ENCODE data around the gene C9orf78.
A peak's percentile ranks its signal among the peaks of the same experiment; 100 is the strongest.

Gene C9orf78

DNA sequence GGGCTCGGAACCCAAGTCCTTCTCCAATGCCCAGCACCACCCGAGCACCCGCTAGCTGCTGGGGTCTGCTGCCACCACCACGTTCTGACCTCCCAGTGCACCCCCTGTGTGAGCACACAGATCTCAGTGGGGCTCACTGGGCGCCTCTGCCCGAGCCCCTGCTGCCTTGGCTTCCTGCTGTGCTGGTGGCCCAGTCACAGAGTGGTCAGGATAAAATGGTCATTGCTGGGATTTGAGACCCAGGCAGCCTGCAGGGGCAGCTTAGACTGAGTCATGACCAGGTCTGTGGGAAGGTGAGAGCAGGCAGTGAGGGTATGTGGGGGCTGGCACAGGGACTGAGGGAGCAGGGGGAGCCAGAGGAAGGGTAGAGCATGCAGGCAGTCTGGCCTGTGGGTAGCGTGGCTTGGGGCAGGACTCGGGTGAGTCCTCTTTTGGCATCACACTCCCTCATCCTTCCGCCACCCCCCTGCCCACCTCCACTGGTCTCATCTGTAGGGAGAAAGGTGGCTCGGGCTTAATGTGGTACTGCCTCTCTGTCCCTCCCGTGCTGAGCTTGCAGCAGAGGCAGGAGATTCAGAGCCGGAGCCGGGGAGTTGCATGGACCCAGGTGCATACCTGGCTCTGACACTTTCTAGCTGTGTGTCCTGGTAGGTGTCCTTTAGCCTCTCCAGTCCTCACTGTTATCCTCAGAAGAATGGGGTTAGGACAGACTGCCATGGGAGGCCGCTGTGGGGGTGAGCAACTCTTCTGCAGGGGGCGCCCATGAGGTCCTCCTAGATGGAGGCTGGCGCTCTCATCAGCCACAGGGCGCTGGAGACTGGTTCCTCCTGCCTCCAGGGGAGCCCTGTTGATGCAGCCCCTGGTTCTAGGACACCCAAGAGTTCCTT lies 32.3 kb upstream of the C9orf78 start:
- peak; percentile 55 for DNase-seq

DNA sequence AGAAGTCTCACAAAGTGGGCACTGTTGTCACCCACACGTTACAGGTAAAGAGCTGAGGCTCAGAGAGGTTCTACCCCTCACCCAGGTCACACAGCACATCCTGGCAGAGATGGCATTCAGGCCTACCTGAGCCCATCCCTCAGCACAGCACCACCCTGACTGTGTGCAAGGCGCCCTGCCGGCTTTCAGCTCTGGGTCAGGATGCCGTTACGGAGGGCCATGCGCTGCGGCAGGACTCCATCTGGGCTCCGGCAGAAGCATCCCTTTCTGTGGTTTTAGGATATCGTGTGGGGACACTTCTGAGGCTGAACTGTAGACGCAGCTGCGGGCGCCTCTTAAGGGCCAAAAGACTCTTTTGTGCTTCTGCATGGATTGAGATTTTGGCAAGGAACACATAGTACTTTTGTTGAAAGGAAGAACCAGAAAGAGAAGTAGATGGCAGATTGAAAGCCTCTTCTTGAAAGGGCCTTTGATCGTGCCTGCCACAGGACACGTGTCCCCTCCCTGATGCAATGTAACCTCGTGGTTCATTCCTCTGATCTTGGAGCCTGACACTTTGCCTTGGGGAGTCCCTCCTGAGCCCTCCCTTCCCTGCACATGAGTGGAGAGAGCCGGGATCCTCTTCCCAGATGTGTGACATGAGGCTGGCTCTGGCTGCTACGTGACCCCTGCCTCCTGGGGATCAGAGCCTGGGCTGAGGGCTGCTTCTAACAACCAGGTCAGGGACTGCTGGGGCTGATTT lies 31.5 kb upstream of the C9orf78 start:
- DNase-seq = peak; percentile 47

DNA sequence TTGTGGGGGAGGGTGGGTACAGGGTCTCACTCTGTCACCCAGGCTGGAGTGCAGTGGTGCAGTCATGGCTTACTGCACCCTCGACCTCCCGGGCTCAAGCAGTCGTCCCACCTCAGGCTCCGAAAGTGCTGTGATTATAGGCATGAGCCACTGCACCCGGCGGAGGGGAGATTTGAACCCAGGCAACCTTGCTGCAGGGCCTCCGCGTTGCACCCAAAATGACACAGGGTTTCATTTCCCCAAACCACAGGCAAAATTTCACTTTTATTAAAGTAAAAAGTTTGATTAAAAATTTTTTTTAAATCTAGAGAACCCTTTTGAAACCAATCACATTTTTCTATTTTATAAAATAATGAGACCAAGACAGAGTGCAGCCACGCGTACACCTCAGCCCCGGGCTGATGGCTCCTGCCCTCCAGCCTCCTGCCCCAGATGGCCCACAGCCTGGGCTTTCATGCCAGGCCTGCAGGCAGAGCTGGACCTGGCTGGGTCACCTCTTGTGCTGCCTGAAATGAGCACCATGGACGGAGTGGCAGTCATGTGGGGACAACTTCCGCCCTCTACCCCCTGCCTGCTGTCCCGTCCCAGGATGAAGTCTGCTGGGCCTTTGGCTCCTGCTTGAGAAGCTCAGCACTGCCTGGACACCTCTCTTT lies 30.7 kb upstream of the C9orf78 start:
- no peak for DNase-seq

DNA sequence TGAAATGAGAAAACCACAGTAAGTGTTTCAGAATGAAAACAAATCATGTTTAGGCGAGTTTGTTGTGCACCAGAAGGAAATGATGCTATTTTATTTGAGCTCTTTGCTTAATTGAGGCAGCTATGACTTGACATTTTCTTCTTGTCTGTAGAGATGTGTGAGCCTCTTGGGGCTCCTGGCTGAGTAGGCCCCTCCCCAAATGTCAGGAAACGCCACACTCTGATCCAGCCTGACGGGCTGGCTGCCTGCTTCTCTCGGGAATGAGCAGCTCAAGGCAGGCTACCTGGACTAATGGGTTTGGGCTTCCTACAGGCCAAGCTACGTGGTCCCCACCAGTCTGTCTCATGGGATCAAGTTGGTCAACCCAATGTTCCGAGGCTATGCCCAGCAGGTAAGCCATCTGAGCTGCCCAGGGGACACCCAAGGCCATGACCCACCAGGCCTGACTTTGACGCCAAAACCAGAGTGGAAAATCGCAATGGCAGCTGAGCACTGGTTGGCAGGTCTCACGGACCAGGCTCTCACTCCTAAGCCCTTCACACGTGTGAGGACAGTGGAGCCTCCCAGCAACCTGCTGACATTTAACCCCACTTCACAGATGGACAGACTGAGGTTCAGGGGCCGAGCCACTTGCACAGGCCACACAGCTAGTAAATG lies 30.0 kb upstream of the C9orf78 start:
- no peak for DNase-seq

DNA sequence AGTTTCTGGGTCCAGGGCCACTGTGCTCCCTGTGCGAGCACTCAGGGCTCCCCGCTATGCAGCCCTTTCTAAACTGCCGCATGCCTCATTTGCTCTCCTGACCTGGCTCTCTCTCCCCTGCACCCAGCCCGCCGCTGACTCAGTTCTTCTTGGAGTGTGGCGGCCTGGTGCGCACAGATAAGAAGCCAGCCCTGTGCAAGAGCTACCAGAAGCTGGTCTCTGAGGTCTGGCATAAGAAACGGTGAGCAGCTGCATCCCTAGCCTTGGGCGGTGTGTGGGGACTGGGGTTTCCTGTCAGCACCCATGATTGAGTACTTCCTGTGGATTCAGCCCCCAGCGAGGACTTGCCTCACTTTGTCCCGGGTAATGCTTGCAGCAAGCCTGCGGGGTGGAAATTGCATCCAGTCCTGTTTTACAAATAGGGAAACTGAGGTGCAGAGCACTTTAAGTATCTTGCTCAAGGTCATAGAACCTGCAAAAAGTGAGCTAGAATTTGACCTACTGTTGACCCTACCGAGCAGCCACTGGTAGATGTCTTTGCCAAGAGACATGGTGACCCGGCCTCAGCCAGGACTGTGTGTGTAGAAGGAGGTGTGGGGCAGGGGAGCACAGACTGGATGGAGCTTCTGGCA lies 28.1 kb upstream of the C9orf78 start:
- peak; percentile 79 for DNase-seq

DNA sequence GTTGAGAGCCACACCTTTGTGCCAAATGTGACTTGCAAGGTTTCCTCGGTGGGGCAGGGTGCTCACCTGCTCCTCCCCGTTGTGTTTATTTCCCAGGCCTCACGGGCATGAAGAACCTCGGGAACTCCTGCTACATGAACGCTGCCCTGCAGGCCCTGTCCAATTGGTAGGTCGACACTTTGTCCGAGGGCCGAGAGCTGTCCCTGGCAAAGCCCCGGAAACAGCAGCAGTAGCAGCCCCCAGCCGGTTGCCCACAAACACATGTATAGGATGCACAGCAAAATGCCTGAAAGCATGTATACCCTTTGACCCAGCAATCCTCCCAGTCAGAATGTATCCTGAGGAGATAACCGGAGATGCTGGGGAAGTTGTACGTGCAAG lies 26.4 kb upstream of the C9orf78 start:
- DNase-seq = no peak

DNA sequence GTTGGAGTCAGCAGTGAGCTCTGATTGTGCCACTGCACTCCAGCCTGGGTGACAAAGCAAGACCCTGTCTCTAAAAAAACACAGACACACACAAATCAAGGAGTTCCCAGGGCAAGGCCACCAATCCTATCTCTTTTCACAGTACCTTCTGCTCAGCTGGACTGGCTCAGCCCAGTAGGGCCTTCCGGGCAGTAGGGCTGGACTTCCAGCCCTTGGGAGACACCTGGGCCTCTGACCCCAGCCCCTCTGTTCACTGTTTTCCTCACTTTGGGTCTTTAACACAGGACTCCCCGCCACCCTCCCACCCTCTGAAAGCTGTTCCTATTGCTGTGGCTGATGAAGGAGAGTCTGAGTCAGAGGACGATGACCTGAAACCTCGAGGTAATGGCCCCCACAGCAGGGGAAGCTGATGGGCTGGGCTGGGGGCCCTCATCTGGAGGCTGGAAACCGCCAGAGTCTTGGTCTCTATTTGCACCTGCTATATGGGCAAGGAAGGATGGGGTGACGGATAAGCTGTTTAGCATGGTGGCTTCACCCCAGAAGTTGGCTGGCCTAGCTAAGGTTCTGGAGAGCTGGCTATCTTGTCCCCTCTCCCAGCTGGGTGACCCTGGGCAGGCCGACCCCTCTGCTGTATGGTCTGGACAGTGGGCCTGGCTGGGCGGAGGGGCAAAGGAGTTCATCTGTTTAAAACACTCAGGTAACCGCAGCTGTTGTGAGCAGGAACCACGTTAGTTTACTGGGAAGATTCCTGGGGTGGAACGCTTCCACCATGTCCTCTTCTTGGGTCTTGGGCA lies 25.8 kb upstream of the C9orf78 start:
- peak; percentile 68 for DNase-seq

DNA sequence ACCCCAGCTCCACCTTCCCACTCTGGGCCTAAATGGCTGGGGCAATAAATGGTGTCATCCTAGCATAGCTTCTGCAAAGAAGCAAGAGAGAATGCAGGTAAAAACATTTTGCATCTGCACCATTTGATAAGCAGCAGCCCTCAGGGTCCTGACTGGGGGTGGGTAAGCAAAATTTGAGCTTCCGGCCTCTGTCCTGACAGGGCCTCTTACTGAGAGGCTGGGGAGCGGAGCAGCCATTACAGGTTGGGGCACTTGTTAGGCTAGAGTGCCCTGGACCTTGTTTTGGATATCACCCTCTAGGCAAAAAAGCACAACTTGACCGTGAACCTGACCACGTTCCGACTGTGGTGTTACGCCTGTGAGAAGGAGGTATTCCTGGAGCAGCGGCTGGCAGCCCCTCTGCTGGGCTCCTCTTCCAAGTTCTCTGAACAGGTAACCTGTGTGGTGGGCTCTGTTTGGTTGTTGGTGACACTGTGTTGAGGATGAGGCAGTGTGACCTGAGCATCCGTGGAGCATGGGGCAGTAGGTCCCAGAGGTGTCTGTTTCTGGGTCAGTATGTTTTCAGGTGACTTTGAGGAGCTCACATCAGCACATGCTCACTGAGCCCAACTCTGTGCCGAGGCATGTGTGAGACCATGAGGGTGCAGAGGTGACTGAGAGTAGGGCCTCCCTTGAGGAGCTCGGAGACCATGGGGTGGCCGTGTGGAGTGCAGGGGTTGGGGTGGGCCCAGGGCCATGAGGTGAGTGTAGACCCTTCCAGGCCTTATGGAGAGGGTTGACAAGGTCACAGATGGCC lies 23.3 kb upstream of the C9orf78 start:
- DNase-seq = no peak

DNA sequence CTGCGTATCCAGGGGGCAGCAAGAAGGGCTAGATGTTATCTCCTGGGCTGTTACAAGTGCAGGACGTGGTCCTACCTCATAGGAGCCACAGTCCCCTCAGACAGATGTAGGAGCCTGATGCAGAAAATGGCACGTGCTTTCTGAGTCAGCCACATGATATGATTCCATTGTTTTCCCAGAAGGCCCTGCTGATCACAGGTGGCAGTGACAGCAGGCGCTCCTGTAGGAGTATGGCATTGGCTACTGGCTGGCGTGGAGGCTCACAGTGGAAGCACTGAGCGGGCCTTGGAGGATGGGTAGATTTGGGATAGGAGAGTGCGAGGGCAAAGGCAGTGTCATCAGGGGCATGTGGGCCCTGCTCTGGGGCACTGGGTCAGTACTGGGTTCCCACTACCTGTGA lies 22.1 kb upstream of the C9orf78 start:
- DNase-seq = no peak

DNA sequence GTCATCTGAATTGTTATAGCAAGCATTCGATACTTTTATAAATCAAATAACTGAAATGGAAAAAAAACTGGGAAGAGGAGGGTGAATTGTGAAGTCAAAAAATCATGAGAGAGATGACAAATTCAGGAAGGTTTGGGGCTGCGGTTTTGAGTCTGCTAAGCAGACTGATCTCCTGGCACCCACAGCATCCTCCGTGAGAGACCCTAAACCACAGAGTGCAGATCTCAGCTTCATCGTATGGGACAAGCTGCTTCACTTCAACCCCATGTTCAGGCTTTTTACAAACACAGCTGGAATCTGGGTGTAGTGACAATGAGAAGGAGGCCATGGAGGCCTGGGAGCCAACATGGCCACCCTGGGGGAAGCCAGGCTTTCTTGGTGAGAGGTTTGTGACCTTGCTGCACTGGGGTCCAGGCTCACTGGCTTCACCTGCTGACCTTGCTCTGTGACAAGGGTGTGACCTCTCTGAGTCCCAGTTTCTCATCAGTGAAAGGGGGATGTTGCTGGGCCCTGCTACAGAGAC lies 19.6 kb upstream of the C9orf78 start:
- DNase-seq = no peak

DNA sequence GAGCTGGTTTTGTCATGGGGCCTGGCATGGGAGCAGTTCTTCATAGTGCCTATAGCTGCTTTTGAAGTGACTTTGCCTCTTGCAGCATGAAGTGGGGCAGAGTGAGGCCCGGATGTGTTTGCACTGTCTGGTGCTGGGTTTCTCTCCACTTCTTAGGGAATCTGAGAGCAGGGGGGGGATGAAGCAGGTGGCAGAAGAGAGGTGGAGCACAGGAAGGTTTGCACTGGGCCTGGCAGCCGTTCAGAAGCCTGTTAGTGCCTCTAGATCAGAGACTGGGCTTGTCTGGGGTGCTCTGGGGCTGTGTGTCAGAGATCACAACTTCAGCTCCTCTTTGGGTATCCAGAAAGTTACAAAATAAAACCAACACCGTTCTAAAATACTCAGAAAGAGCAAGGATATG lies 18.5 kb upstream of the C9orf78 start:
- no peak for DNase-seq

DNA sequence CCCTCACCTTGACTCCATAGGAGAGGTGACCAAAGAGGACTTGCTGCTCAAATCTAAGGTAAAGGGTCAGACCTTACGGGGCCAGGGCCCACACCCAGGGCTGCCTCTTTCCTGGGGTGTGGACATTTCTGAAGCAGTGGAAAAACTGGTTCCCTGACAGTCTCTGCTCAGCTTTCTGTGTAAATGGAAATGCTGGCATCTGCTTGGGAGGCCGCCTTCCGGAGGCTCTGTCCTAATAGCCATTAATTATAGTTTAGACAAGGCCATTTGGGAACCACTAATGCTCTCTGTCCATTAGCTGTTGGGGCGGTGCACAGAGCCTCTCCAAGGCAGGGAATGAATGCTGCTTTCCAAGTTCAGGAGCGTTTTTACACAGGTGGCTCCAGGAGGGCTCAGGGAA lies 17.5 kb upstream of the C9orf78 start:
- no peak for DNase-seq

DNA sequence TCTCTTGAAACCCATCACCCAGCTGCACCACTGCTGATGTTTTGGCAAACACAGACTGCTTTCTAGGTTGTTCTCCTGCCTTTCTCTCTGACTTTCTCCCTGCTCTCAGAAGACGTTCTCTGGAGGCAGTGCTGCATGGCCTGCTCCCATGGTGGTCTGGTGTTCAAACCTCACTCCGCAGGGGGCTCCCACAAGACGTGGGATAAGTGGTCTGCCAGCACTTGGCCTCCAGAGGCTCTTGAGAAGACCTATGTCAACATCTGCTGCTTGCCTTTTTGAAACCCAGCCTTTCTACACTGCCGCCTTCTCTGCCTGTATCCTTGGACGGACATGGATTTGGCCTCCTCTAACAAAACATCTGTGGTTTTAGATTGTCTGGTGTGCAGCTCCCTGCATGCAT lies 16.7 kb upstream of the C9orf78 start:
- DNase-seq = no peak

DNA sequence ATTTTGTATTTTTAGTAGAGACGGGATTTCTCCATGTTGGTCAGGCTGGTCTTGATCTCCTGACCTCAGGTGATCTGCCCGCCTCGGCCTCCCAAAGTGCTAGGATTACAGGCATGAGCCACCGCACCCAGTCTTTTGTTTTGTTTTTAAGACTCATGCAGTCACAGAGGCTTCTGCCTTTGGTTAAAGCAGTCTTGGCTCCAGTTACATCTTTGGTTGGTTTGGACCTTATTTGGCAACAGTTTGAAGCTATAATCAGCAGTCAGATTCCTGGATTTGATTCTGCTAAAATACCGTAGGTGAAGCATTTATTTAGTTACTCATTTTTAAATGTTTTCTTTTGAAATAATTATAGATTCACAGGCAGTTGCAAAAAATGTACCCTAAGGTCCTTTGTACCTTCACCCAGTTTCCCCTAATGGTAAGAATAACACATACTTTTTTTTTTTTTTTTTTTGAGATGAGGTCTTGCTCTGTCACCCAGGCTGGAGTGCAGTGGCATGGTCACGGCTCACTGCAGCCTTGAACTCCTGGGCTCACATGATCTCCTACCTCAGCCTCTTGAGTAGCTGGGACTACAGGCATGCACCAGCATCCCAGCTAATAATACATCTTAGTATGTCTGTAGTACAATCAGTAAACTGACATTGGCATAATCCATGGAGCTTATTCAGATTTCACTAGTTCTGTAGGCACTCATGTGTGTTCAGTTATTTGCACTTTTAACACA lies 15.9 kb upstream of the C9orf78 start:
- DNase-seq = no peak

DNA sequence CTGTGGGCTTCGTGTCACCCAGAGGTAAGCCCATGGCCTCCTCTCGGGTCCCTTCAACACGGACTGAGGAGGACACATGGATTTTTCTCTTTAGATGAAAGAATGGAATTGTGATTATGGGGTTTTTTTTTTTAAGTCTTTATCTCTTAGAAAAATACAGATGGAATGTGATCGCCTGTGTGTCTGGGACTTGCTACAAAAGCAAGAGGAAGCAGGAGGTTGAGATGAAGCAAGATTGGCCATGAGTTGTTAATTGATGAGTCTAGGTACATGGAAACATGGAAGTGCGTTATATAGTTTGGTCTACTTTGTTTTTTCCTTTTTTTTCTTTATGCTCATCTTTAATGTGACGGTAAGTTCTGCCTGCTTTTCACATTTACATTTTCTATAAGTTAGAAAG lies 14.8 kb upstream of the C9orf78 start:
- no peak for DNase-seq

DNA sequence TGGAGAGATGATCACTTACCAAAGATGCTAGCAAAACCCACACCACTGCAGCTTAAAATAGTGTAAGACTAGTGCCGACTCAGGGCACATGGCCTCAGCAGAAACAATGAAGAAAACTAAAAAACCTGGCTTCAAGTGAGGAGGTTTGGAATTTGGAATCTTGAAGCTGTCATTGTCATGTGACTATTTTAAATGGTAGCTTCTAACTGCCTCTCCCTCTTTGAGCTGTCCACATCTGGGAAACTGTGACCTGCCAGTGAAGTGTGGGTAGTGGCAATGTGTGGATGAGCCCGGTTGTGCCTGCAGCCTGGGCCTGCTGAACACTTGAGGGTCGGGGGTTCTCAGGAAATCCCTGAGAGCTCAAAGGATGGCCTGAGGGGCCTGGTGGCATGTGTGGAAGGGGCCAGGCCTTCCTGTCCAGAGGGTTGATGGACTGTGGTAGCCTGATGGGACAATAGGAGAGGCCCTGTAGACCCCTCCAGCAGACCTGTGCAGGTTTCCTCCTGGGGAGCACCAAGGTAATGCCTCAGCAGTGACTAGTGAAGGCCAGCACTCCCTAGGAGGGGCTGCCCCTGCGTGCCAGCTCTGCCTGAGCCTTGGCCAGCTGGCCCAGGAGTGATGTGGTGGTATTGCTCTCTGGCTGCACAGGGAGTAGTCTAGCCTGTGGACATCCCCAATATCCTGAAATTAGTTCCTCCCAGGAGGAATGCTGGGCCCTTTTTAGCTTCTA lies 13.8 kb upstream of the C9orf78 start:
- DNase-seq = no peak

DNA sequence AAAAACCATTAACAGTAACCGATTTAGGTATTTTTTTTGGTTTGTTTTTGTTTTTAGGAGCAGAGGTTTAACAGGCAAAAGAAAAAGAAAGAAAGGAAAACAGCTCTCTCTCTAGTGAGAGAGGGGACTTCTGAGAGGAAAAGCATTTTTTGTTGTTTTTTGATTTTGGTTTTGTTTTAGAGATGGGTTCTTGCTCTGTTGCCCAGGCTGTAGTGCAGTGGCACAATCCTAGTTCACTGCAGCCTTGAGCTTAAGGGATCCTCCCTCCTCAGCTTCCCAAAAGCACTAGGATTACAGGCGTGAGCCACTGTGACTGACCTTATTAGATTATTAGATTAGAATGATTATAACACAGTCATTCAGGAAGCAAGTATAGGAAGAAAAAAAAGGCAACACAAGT lies 10.3 kb upstream of the C9orf78 start:
- no peak for DNase-seq

DNA sequence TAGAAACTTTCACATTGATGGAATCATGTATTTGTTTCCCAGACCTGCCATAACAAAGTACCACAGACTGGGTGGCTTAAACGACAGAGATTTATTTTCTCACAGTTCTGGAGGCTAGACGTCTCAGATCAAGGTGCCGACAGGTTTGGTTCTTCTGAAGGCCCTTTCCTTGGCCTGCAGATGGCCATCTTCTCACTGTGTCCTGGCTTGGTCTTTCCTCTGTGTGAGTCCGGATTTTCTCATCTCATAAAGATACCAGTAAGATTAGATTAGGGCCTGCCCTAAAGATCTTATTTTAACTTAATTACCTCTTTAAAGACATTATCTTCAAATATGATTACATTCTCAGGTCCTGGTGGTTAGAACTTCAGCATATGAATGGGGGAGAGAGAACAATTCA lies 6.0 kb upstream of the C9orf78 start:
- DNase-seq = no peak

DNA sequence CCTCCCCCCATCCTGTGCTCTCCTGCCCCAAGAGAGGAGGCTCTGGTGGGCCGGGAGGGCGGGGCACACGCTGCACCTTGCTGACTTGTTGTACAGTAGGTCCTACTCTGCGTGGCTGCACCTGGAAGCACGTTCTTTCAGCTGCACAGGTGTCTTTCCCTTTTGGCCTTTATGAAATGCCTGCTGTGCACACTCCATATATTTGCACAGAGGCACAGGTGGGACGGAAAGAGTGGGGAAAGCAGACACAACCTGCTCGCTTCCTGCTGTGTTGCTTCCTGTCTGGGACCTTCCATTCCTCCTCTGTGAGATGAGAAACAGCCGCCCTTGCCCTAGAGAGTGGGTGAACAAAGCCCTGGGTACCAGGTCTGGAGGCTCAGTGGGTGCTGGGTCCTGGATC lies 5.0 kb upstream of the C9orf78 start:
- DNase-seq = no peak
